A172 (cell line): ENCODE results near the gene CACNA1D. TPM values are rescaled to one million over a fixed set of nuclear protein-coding genes. Genes with fewer than 3 reads are reported as not detected.
A peak's percentile ranks its signal among the peaks of the same experiment; 100 is the strongest.
"Not testable (repeated sequence)": the region's sequence is repeated elsewhere in the genome, so short reads cannot be mapped to it uniquely, and the experiment has no call there.

Source experiments
- DNase-seq: peaks from one replicate; pipeline ENCODE4 v3.0.0-alpha.2; 2015; ENCODE audit warnings: low spot score
- total RNA-seq: library from RNA; depleted of rRNA; stranded (reverse); fragments of >200 nt; shearing (Covaris generic); gene quantifications from 2 replicates; pipeline ENCODE4 v1.2.3, GENCODE V29; 2014

CACNA1D gene
- total RNA-seq, 1 experiment from 2014 or later: not detected

GRCh38 chr3:53650928-53651661 lies 156.7 kb downstream of the CACNA1D start:
- no peak for DNase-seq

GRCh38 chr3:53651927-53652326 lies 157.5 kb downstream of the CACNA1D start:
- DNase-seq: no peak

GRCh38 chr3:53657651-53658050 lies 163.2 kb downstream of the CACNA1D start:
- DNase-seq: no peak

- DNase-seq: no peak
These were observed 164.3 kb downstream of the CACNA1D start for GRCh38 chr3:53658613-53659193.

- no peak for DNase-seq
These were observed 165.6 kb downstream of the CACNA1D start for GRCh38 chr3:53659996-53660395.

GRCh38 chr3:53661480-53661879 lies 167.1 kb downstream of the CACNA1D start:
- DNase-seq: no peak

GRCh38 chr3:53664812-53665211 lies 170.4 kb downstream of the CACNA1D start:
- DNase-seq: not testable (repeated sequence)

- DNase-seq: no peak
These were observed 171.4 kb downstream of the CACNA1D start for GRCh38 chr3:53665608-53666425.

- peak; percentile 6 for DNase-seq
These were observed 174.5 kb downstream of the CACNA1D start for GRCh38 chr3:53668872-53669271.

GRCh38 chr3:53670721-53671120 lies 176.3 kb downstream of the CACNA1D start:
- DNase-seq: no peak

- no peak for DNase-seq
These were observed 177.0 kb downstream of the CACNA1D start for GRCh38 chr3:53671192-53671960.

GRCh38 chr3:53671961-53672299 lies 177.5 kb downstream of the CACNA1D start:
- DNase-seq: no peak

GRCh38 chr3:53672981-53673380 lies 178.6 kb downstream of the CACNA1D start:
- DNase-seq: no peak

- DNase-seq: no peak
These were observed 179.4 kb downstream of the CACNA1D start for GRCh38 chr3:53673722-53674350.

- DNase-seq: no peak
These were observed 180.2 kb downstream of the CACNA1D start for GRCh38 chr3:53674582-53674981.

- no peak for DNase-seq
These were observed 180.7 kb downstream of the CACNA1D start for GRCh38 chr3:53675022-53675697.

GRCh38 chr3:53675942-53676341 lies 181.5 kb downstream of the CACNA1D start:
- no peak for DNase-seq

- DNase-seq: no peak
These were observed 183.0 kb downstream of the CACNA1D start for GRCh38 chr3:53677413-53677812.

- no peak for DNase-seq
These were observed 185.6 kb downstream of the CACNA1D start for GRCh38 chr3:53680028-53680427.

- no peak for DNase-seq
These were observed 188.4 kb downstream of the CACNA1D start for GRCh38 chr3:53682807-53683206.

- DNase-seq: no peak
These were observed 193.7 kb downstream of the CACNA1D start for GRCh38 chr3:53688066-53688465.
